Nephron progenitor cell (in vitro differentiated cells): ENCODE results near the gene OXA1L.

Source experiments
- DNase-seq: peaks from one replicate; pipeline ENCODE4 v3.0.0; 2021
- H3K27ac Mint-ChIP-seq: 2 replicates; pipeline ENCODE4 v1.8.0; 2021; ENCODE audit warnings: mild to moderate bottlenecking, moderate library complexity, mixed read lengths
- H3K27me3 Mint-ChIP-seq: 2 replicates; pipeline ENCODE4 v1.8.0; 2021; ENCODE audit warnings: mild to moderate bottlenecking, low read depth, mixed read lengths; ENCODE audit not compliant: poor library complexity
- H3K36me3 Mint-ChIP-seq: 2 replicates; pipeline ENCODE4 v1.8.0; 2021; ENCODE audit warnings: low read depth, mixed read lengths
- H3K4me1 Mint-ChIP-seq: 2 replicates; pipeline ENCODE4 v1.8.0; 2021; ENCODE audit warnings: mixed read lengths
- H3K4me3 Mint-ChIP-seq: 2 replicates; pipeline ENCODE4 v1.8.0; 2021; ENCODE audit warnings: mild to moderate bottlenecking, moderate library complexity, mixed read lengths
- H3K9me3 Mint-ChIP-seq: 2 replicates; pipeline ENCODE4 v1.8.0; 2021; ENCODE audit warnings: mild to moderate bottlenecking, moderate library complexity, mixed read lengths
- TF ChIP-seq, protein P1 (sequence below): fragments of 200-600 bp; sonication (generic); IDR thresholded peaks from 2 replicates; pipeline ENCODE4 v1.5.0; 2021; ENCODE audit warnings: antibody characterized with exemption

Gene OXA1L

DNA sequence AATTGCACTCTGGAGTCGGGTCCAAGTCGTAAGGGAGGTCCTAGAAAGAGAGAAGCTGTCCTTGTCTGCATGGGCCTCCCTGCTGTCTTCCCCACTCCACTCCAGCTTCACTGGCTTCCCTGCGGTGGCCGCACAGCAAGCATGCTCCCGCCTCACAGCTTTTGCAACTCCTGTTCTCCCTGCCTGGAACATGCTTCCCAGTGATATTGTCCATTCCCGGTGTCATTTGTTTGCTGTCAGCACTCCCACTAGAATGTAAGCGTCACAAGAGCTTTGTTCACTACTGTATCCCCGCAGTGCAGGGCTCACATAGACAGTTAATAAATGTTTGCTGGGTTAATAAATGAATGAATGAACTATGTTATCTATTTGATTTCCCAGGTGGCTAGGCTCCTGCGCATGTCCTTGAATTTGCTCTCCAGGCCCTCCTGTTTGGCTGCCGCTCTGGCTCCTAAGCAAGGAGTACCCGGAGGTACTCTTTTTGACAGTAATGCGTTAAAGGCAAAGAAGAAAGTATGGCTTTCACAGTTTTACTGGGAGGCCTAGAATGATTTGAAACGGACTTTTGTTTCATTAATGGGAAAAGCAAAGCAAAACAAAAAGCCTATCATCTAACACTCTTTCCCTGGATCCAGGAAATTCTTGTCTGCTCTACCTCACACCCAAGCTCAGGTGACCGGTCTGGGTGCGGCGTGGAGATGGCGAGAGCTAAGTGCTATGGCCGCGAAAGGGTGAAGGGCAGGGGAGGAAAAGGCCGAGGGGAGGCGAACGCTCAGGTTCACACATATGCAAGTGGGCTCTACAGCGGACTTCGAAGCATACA, 54.9 kb downstream of the OXA1L start:
- Mint-ChIP-seq H3K27ac (peak overlapping the region; percentile 16), H3K36me3 (no peaks in the 10 kb centered on the region), H3K9me3 (no peaks in the 10 kb centered on the region), H3K27me3 (peaks cover 6% of the 10 kb centered on the region), H3K4me3 (peak overlapping the region; percentile 52), H3K4me1 (peaks cover 57% of the 10 kb centered on the region)
- TF ChIP-seq, protein P1, sequence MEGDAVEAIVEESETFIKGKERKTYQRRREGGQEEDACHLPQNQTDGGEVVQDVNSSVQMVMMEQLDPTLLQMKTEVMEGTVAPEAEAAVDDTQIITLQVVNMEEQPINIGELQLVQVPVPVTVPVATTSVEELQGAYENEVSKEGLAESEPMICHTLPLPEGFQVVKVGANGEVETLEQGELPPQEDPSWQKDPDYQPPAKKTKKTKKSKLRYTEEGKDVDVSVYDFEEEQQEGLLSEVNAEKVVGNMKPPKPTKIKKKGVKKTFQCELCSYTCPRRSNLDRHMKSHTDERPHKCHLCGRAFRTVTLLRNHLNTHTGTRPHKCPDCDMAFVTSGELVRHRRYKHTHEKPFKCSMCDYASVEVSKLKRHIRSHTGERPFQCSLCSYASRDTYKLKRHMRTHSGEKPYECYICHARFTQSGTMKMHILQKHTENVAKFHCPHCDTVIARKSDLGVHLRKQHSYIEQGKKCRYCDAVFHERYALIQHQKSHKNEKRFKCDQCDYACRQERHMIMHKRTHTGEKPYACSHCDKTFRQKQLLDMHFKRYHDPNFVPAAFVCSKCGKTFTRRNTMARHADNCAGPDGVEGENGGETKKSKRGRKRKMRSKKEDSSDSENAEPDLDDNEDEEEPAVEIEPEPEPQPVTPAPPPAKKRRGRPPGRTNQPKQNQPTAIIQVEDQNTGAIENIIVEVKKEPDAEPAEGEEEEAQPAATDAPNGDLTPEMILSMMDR: no peak
- no peak for DNase-seq

DNA sequence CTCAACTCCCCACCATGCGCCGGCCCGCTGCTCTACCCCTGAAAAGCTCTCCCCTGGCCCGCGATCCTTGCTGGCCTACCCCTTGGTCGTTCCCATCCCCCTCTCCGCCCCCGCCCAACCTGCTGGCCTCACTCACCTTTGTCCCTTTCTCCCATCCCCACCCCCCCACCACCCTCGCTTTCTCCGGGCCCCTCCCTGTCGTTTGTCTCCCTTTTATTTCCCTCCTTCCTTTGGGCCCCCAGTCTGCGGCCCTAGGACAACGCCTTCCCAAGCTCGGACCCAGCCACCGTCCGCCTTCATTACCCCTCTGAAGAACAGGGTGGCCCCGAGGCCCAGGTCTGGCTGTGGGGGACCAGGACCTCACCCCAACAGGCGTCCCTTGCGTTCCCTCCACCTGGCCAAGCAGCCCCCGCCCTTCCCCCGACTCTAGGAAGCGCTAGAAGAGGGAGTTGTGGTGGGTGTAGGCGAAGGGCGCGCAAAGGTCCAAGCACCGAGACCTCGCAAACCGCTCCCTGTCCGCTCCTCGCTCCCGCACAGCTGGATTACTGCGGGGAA, 55.6 kb downstream of the OXA1L start:
- Mint-ChIP-seq H3K36me3 (no peaks in the 10 kb centered on the region), H3K27ac (no peak overlapping the region), H3K27me3 (peaks cover 6% of the 10 kb centered on the region), H3K4me1 (peaks cover 57% of the 10 kb centered on the region), H3K4me3 (peak overlapping the region; percentile 82), H3K9me3 (no peaks in the 10 kb centered on the region)
- peak; percentile 35 for DNase-seq
- TF ChIP-seq, protein P1: no peak
